ENCODE results near the gene ATP5F1D. TPM values are rescaled to one million over a fixed set of nuclear protein-coding genes. Genes with fewer than 3 reads are reported as not detected.

The ATP5F1D gene
- total and polyA plus RNA-seq, 2 of the 13 experiments (the other 11 are each of a cell fraction or from before 2014, with no cell fraction given), result 39.4 to 78.7 TPM

GRCh38 chr19:1249298-1249989 lies 7.9 kb downstream of the ATP5F1D start (continued):
- TF ChIP-seq TMF1 (CRISPR knock-in tag; IDR thresholded peaks at IDR 0.05; ENCODE audit: low read depth) (peak; percentile 60; the same call in 1 of the 2 replicates), NRL (CRISPR knock-in tag; IDR thresholded peaks at IDR 0.05; ENCODE audit: borderline replicate concordance) (no peak), REPIN1 (CRISPR knock-in tag; IDR thresholded peaks at IDR 0.05; ENCODE audit: borderline replicate concordance, low read depth) (0 out of 2 replicates have a peak, but pooled peaks have one; percentile 6), CREM (IDR thresholded peaks at IDR 0.05) (no peak), CREM (CRISPR knock-in tag; IDR thresholded peaks at IDR 0.05) (no peak), TGIF2 (CRISPR knock-in tag; IDR thresholded peaks at IDR 0.05) (no peak), ZBTB7A (CRISPR knock-in tag; IDR thresholded peaks at IDR 0.05) (peak; percentile 32; the same call in 1 of the 2 replicates), DMAP1 (CRISPR knock-in tag; IDR thresholded peaks at IDR 0.05) (peak; percentile 17; the same call in 1 of the 2 replicates), ZNF766 (CRISPR knock-in tag; IDR thresholded peaks at IDR 0.05; ENCODE audit: borderline replicate concordance) (0 out of 2 replicates have a peak, but pooled peaks have one; percentile 26), RNF2 (conservative IDR thresholded peaks at IDR 0.05; ENCODE audit: low read depth) (no peak), PBX3 (CRISPR knock-in tag; IDR thresholded peaks at IDR 0.05; ENCODE audit: borderline replicate concordance) (no peak), ATF7-NPFF (CRISPR knock-in tag; IDR thresholded peaks at IDR 0.05; ENCODE audit: low read depth) (peak; percentile 49; the same call in 1 of the 2 replicates), POLR2G (IDR thresholded peaks at IDR 0.05; ENCODE audit: low read depth, low read length) (peak; percentile 96), NFE2L2 (IDR thresholded peaks at IDR 0.05; ENCODE audit: low read length) (no peak), TEAD2 (CRISPR knock-in tag; IDR thresholded peaks at IDR 0.05) (no peak), THAP11 (CRISPR knock-in tag; IDR thresholded peaks at IDR 0.05) (peak; percentile 33; the same call in 1 of the 2 replicates), ARNT (IDR thresholded peaks at IDR 0.05) (no peak), NPAS2 (CRISPR knock-in tag; IDR thresholded peaks at IDR 0.05; ENCODE audit: borderline replicate concordance) (no peak), PHF20 (CRISPR knock-in tag; IDR thresholded peaks at IDR 0.05) (peak; percentile 39; the same call in 1 of the 2 replicates), ZNF83 (CRISPR knock-in tag; IDR thresholded peaks at IDR 0.05; ENCODE audit: borderline replicate concordance) (no peak), RXRB (CRISPR knock-in tag; IDR thresholded peaks at IDR 0.05; ENCODE audit: borderline replicate concordance) (peak; percentile 8; the same call in 1 of the 2 replicates), NFE2 (CRISPR knock-in tag; IDR thresholded peaks at IDR 0.05) (no peak), IRX3 (CRISPR knock-in tag; IDR thresholded peaks at IDR 0.05; ENCODE audit: borderline replicate concordance, low read depth) (peak; percentile 75; the same call in 1 of the 2 replicates), ZNF547 (CRISPR knock-in tag; IDR thresholded peaks at IDR 0.05) (no peak; the same call in 1 of the 2 replicates)
- TF ChIP-seq, protein P1, sequence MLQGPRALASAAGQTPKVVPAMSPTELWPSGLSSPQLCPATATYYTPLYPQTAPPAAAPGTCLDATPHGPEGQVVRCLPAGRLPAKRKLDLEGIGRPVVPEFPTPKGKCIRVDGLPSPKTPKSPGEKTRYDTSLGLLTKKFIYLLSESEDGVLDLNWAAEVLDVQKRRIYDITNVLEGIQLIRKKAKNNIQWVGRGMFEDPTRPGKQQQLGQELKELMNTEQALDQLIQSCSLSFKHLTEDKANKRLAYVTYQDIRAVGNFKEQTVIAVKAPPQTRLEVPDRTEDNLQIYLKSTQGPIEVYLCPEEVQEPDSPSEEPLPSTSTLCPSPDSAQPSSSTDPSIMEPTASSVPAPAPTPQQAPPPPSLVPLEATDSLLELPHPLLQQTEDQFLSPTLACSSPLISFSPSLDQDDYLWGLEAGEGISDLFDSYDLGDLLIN (CRISPR knock-in tag; IDR thresholded peaks at IDR 0.05; ENCODE audit: borderline replicate concordance), result peak; percentile 64; the same call in 1 of the 2 replicates
- TF ChIP-seq, protein P2, sequence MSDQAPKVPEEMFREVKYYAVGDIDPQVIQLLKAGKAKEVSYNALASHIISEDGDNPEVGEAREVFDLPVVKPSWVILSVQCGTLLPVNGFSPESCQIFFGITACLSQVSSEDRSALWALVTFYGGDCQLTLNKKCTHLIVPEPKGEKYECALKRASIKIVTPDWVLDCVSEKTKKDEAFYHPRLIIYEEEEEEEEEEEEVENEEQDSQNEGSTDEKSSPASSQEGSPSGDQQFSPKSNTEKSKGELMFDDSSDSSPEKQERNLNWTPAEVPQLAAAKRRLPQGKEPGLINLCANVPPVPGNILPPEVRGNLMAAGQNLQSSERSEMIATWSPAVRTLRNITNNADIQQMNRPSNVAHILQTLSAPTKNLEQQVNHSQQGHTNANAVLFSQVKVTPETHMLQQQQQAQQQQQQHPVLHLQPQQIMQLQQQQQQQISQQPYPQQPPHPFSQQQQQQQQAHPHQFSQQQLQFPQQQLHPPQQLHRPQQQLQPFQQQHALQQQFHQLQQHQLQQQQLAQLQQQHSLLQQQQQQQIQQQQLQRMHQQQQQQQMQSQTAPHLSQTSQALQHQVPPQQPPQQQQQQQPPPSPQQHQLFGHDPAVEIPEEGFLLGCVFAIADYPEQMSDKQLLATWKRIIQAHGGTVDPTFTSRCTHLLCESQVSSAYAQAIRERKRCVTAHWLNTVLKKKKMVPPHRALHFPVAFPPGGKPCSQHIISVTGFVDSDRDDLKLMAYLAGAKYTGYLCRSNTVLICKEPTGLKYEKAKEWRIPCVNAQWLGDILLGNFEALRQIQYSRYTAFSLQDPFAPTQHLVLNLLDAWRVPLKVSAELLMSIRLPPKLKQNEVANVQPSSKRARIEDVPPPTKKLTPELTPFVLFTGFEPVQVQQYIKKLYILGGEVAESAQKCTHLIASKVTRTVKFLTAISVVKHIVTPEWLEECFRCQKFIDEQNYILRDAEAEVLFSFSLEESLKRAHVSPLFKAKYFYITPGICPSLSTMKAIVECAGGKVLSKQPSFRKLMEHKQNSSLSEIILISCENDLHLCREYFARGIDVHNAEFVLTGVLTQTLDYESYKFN (CRISPR knock-in tag; conservative IDR thresholded peaks at IDR 0.05), result peak; percentile 58

Measured in HepG2 (cell line).